ENCODE results near the gene PTMS. TPM values are rescaled to one million over a fixed set of nuclear protein-coding genes. Genes with fewer than 3 reads are reported as not detected.
A peak's percentile ranks its signal among the peaks of the same experiment; 100 is the strongest.

The PTMS gene
- total and polyA plus RNA-seq, 8 donors = 41.0 to 276 (median 77.5) TPM

GRCh38 chr12:6768437-6768914 is 2.3 kb downstream of the PTMS start:
- FAIRE-seq = no peak
- 55 to 64% methylated on average over 6 of the region's 6 CpGs for WGBS, 2 donors
- no peak for DNase-seq
- Histone ChIP-seq H3K36me3 (no peaks in the 10 kb centered on the region), H3K4me1 (peaks cover 5 to 25% (median 16%) of the 10 kb centered on the region in 3 donors), H3K27ac (no peak overlapping the region), H3K4me3 (peak overlapping the region in 2 of 4 donors; percentile 63 to 83), H3K9me3 (no peaks in the 10 kb centered on the region), H3K27me3 (no peaks in the 10 kb centered on the region)
- no peak for TF ChIP-seq CTCF (IDR thresholded peaks at IDR 0.05)
- no peak for ATAC-seq
- intact Hi-C loops (cut with DNase I) = no loop called here

- H3K4me1 ChIP-seq = peaks cover 5 to 20% (median 12%) of the 10 kb centered on the region in 3 donors
- FAIRE-seq = no peak
- DNase-seq = peak in 1 of 6 donors; percentile 33
- H3K27me3 ChIP-seq = no peaks in the 10 kb centered on the region
- H3K36me3 ChIP-seq = no peaks in the 10 kb centered on the region
- no peaks in the 10 kb centered on the region for H3K9me3 ChIP-seq
- no peak overlapping the region for H3K4me3 ChIP-seq
- intact Hi-C loops (cut with DNase I) = no loop called here
- WGBS, 2 donors = 80 to 85% methylated on average over 6 of the region's 6 CpGs
- no peak for ATAC-seq
- TF ChIP-seq CTCF (IDR thresholded peaks at IDR 0.05) = no peak
- H3K27ac ChIP-seq = no peak overlapping the region
These were observed 2.8 kb downstream of the PTMS start for GRCh38 chr12:6768990-6769389.

- no peak overlapping the region for H3K27ac ChIP-seq
- 74% methylated on average over 4 of the region's 4 CpGs for WGBS, 2 donors
- no peak for TF ChIP-seq CTCF (IDR thresholded peaks at IDR 0.05)
- H3K27me3 ChIP-seq = no peaks in the 10 kb centered on the region
- H3K9me3 ChIP-seq = no peaks in the 10 kb centered on the region
- DNase-seq (no peak), FAIRE-seq (no peak), ATAC-seq (no peak)
- no peaks in the 10 kb centered on the region for H3K36me3 ChIP-seq
- intact Hi-C loops (cut with DNase I) = no loop called here
- peaks cover 5 to 18% (median 11%) of the 10 kb centered on the region in 3 donors for H3K4me1 ChIP-seq
- no peak overlapping the region for H3K4me3 ChIP-seq
These were observed 3.5 kb downstream of the PTMS start for GRCh38 chr12:6769666-6770065.

- FAIRE-seq (no peak), DNase-seq (no peak), ATAC-seq (no peak)
- 82 to 93% methylated on average over 10 to 12 of the region's 12 CpGs for WGBS, 2 donors
- Histone ChIP-seq H3K27ac (no peak overlapping the region), H3K4me3 (no peak overlapping the region), H3K9me3 (no peaks in the 10 kb centered on the region), H3K36me3 (no peaks in the 10 kb centered on the region), H3K27me3 (no peaks in the 10 kb centered on the region), H3K4me1 (peaks cover 5 to 13% (median 7%) of the 10 kb centered on the region in 3 donors)
- intact Hi-C loops (cut with DNase I) = no loop called here
- no peak for TF ChIP-seq CTCF (IDR thresholded peaks at IDR 0.05)
These were observed 3.9 kb downstream of the PTMS start for GRCh38 chr12:6770094-6770493.

- Histone ChIP-seq H3K27me3 (no peaks in the 10 kb centered on the region), H3K36me3 (no peaks in the 10 kb centered on the region), H3K4me3 (no peak overlapping the region), H3K4me1 (peaks cover under 1 to 10% (median 2%) of the 10 kb centered on the region in 3 donors), H3K27ac (no peak overlapping the region), H3K9me3 (no peaks in the 10 kb centered on the region)
- TF ChIP-seq CTCF (IDR thresholded peaks at IDR 0.05) = no peak
- FAIRE-seq = no peak
- no peak for DNase-seq
- ATAC-seq = no peak
- 89 to 92% methylated on average over 10 of the region's 10 CpGs for WGBS, 2 donors
- intact Hi-C loops (cut with DNase I) = no loop called here
These were observed 4.4 kb downstream of the PTMS start for GRCh38 chr12:6770600-6770999.

Data from pancreas (tissue), 10 donors.